GM12875 (cell line): Measurements from ENCODE around the gene CYB561D2.

Source experiments
- H3K4me3 ChIP-seq: one replicate; pipeline ENCODE4 v1.5.1; 2011; ENCODE audit warnings: low read depth, low read length, control low read depth
- CTCF ChIP-seq: IDR thresholded peaks from 2 replicates; pipeline ENCODE4 v1.5.1; 2011; ENCODE audit warnings: low read depth, mild to moderate bottlenecking, control low read depth, inconsistent platforms, low read length, moderate library complexity, borderline replicate concordance; ENCODE audit not compliant: insufficient read depth

CYB561D2 gene

GRCh38 chr3:50356553-50356952, 5.9 kb downstream of the CYB561D2 start:
- TF ChIP-seq CTCF, result no peak
- no peak overlapping the region for H3K4me3 ChIP-seq

- peak overlapping the region; percentile 2 for H3K4me3 ChIP-seq
- TF ChIP-seq CTCF, result no peak
Observed at GRCh38 chr3:50357481-50357880, 6.8 kb downstream of the CYB561D2 start.

- H3K4me3 ChIP-seq, result peak overlapping the region; percentile 98
- no peak for TF ChIP-seq CTCF
Observed at GRCh38 chr3:50358355-50358910, 7.8 kb downstream of the CYB561D2 start.

GRCh38 chr3:50358911-50359759, 8.5 kb downstream of the CYB561D2 start, which contains the start of gene TMEM115:
Gene TMEM115, minus strand, starts transcription at chr3:50359521. Its CDS starts 458 bp downstream, at chr3:50359063.
- H3K4me3 ChIP-seq, result peak within 1 kb of the TSS; percentile 98
- no peak for TF ChIP-seq CTCF

GRCh38 chr3:50359760-50360110, 9.1 kb downstream of the CYB561D2 start:
- H3K4me3 ChIP-seq, result peak overlapping the region; percentile 8
- no peak for TF ChIP-seq CTCF

- H3K4me3 ChIP-seq, result peak overlapping the region; percentile 32
- TF ChIP-seq CTCF, result no peak
Observed at GRCh38 chr3:50364573-50365079, 14.0 kb downstream of the CYB561D2 start.
